Measurements from ENCODE around the gene FAM25C.
"Not testable (repeated sequence)": the region's sequence is repeated elsewhere in the genome, so short reads cannot be mapped to it uniquely, and the experiment has no call there.

FAM25C gene

GRCh38 chr10:47957158-47957557 lies 42.4 kb downstream of the FAM25C start:
- not testable (repeated sequence) for DNase-seq (ENCODE audit: low read depth in 2 of 2)

GRCh38 chr10:47947424-47947823 lies 52.2 kb downstream of the FAM25C start:
- not testable (repeated sequence) for DNase-seq (ENCODE audit: low read depth in 2 of 2)

All from stimulated activated CD8-positive, alpha-beta memory T cell treated with anti-CD3 and anti-CD28 coated beads, Interleukin-2, amount 100 ng/mL, for 1 hour (primary cell).